ENCODE measurements around the gene HOXD4.

GRCh38 chr2:176128982-176129796 lies 22.2 kb upstream of the HOXD4 start, which contains the start of gene HOXD8:
- TF ChIP-seq POLR2A (IDR thresholded peaks at IDR 0.05) = no peak
- TF ChIP-seq POLR2AphosphoS5 (IDR thresholded peaks at IDR 0.05) = peak in 2 of 3 donors; percentile 57 to 92

Data from suprapubic skin (tissue), 4 donors.